PC-3 (cell line): ENCODE results near the gene MPC1. TPM values are rescaled to one million over a fixed set of nuclear protein-coding genes. Genes with fewer than 3 reads are reported as not detected.

Experiments
- ATAC-seq: fragments of 200-7000 bp; cut with Tn5 transposase; 2 replicates; pipeline ENCODE4 v1.9.1; 2020; ENCODE audit warnings: mild to moderate bottlenecking, moderate library complexity
- BruUV-seq: library from RNA; stranded (reverse); fragments of 400-500 nt; replicated peaks from 2 replicates; lab custom pipeline; 2021; lab: Mats Ljungman, UMichigan
- CTCF ChIA-PET: fragments of 300-600 bp; sonication (Branson Sonifier 250); formaldehyde crosslinking; loops from one replicate; lab custom pipeline; 2022; ENCODE audit warnings: antibody characterized with exemption; lab: Charles Lee
- POLR2A ChIA-PET: fragments of 300-600 bp; sonication (Branson Sonifier 250); formaldehyde crosslinking; loops from one replicate; lab custom pipeline; 2022; ENCODE audit warnings: antibody characterized with exemption; ENCODE audit not compliant: unreplicated experiment; lab: Charles Lee
- DNase-seq: peaks from one replicate; pipeline ENCODE4 v3.0.0-alpha.2; 2015
- H2AFZ ChIP-seq: fragments of 300-600 bp; sonication (generic); 2 replicates; pipeline ENCODE4 v1.6.0; 2016; ENCODE audit warnings: antibody characterized with exemption, low read length
- H3F3A ChIP-seq: fragments of 300-600 bp; sonication (generic); one replicate; pipeline ENCODE4 v1.6.0; 2017; ENCODE audit warnings: antibody characterized with exemption, low read length, control low read depth, mild to moderate bottlenecking; ENCODE audit not compliant: unreplicated experiment
- H3K27ac ChIP-seq: fragments of 300-600 bp; sonication (generic); 2 replicates; pipeline ENCODE4 v1.5.1; 2016; ENCODE audit warnings: mild to moderate bottlenecking, low read length
- H3K27me3 ChIP-seq: fragments of 300-600 bp; sonication (generic); 2 replicates; pipeline ENCODE4 v1.6.1; 2016; ENCODE audit warnings: low read length, mixed read lengths
- H3K36me3 ChIP-seq: fragments of 300-600 bp; sonication (generic); 2 replicates; pipeline ENCODE4 v1.6.1; 2016; ENCODE audit warnings: low read depth, mixed run types, low read length, mixed read lengths
- H3K4me1 ChIP-seq: fragments of 300-600 bp; sonication (generic); 2 replicates; pipeline ENCODE4 v1.5.1; 2016; ENCODE audit warnings: low read length; ENCODE audit not compliant: insufficient read depth
- H3K4me2 ChIP-seq: fragments of 300-600 bp; sonication (generic); 2 replicates; pipeline ENCODE4 v1.6.0; 2016; ENCODE audit warnings: low read length
- H3K4me3 ChIP-seq: fragments of 300-600 bp; sonication (generic); 2 replicates; pipeline ENCODE4 v1.5.1; 2016; ENCODE audit warnings: mild to moderate bottlenecking, low read length, mixed read lengths
- H3K79me2 ChIP-seq: fragments of 300-600 bp; sonication (generic); 2 replicates; pipeline ENCODE4 v1.6.1; 2017; ENCODE audit warnings: low read length, mixed read lengths
- H3K9ac ChIP-seq: fragments of 300-600 bp; sonication (generic); 2 replicates; pipeline ENCODE4 v1.6.0; 2016; ENCODE audit warnings: mild to moderate bottlenecking, low read length
- H3K9me2 ChIP-seq: fragments of 300-600 bp; sonication (generic); replicated peaks from 2 replicates; pipeline ENCODE4 v1.6.1; 2016; ENCODE audit warnings: mixed run types, low read length, mixed read lengths
- H3K9me3 ChIP-seq: fragments of 300-600 bp; sonication (generic); 2 replicates; pipeline ENCODE4 v1.6.1; 2016; ENCODE audit warnings: low read length, mixed read lengths
- H4K20me1 ChIP-seq: fragments of 300-600 bp; sonication (generic); 2 replicates; pipeline ENCODE4 v1.6.1; 2016; ENCODE audit warnings: low read length, mixed read lengths
- CTCF ChIP-seq: fragments of 300-600 bp; sonication (generic); conservative IDR thresholded peaks from 2 replicates; pipeline ENCODE4 v1.5.1; 2017; ENCODE audit warnings: antibody characterized with exemption, low read depth, mild to moderate bottlenecking, low read length
- EZH2 ChIP-seq: fragments of 300-600 bp; sonication (generic); IDR thresholded peaks from one replicate; pipeline ENCODE4 v1.6.1; 2017; ENCODE audit warnings: antibody characterized with exemption, mild to moderate bottlenecking, low read length; ENCODE audit not compliant: unreplicated experiment
- EZH2phosphoT487 ChIP-seq: fragments of 300-600 bp; sonication (generic); IDR thresholded peaks from 2 replicates; pipeline ENCODE4 v1.6.1; 2018; ENCODE audit warnings: mild to moderate bottlenecking, antibody characterized with exemption, low read length, borderline replicate concordance
- intact Hi-C: fragments of 100-400 bp; cut with micrococcal nuclease; formaldehyde crosslinking; loops from 2 replicates; pipeline ENCODE4 v1.9.0; 2023
- total RNA-seq: library from RNA; depleted of rRNA; stranded (reverse); fragments of >200 nt; gene quantifications from 2 replicates; pipeline ENCODE4 v1.2.3, GENCODE V29; 2014

MPC1 gene
- total RNA-seq, 1 experiment from 2014 or later, result 26.7 TPM

GRCh38 chr6:166379103-166379586, 3.6 kb downstream of the MPC1 start:
- TF ChIP-seq EZH2 (no peak), CTCF (no peak), EZH2phosphoT487 (no peak)
- no peaks in the 10 kb centered on the region for H3K9me3 ChIP-seq
- peaks cover 4% of the 10 kb centered on the region for H3K4me1 ChIP-seq
- intact Hi-C loops, result no loop called here
- H3K36me3 ChIP-seq, result no peaks in the 10 kb centered on the region
- no peak overlapping the region for H2AFZ ChIP-seq
- H3K9ac ChIP-seq, result no peak overlapping the region
- no peak overlapping the region for H3K27ac ChIP-seq
- no peak overlapping the region for H3K4me3 ChIP-seq
- BruUV-seq, result no TSS peak
- no peaks in the 10 kb centered on the region for H3K27me3 ChIP-seq
- no peak overlapping the region for H3K4me2 ChIP-seq
- no peak for ATAC-seq
- H3F3A ChIP-seq, result no peaks in the 10 kb centered on the region
- no peaks in the 10 kb centered on the region for H3K9me2 ChIP-seq
- DNase-seq, result no peak
- H4K20me1 ChIP-seq, result no peaks in the 10 kb centered on the region
- ChIA-PET CTCF (no interaction called here), POLR2A (no interaction called here)
- no peaks in the 10 kb centered on the region for H3K79me2 ChIP-seq

- no peak overlapping the region for H3K27ac ChIP-seq
- BruUV-seq, result no TSS peak
Observed at GRCh38 chr6:166377721-166378120, 5.0 kb downstream of the MPC1 start.

More at GRCh38 chr6:166377721-166378120, 5.0 kb downstream of the MPC1 start:
- Histone ChIP-seq H4K20me1 (no peaks in the 10 kb centered on the region), H3K4me2 (no peak overlapping the region), H3K9me2 (no peaks in the 10 kb centered on the region), H3K79me2 (no peaks in the 10 kb centered on the region), H3K36me3 (no peaks in the 10 kb centered on the region), H2AFZ (no peak overlapping the region), H3K27me3 (no peaks in the 10 kb centered on the region), H3K9me3 (no peaks in the 10 kb centered on the region), H3F3A (no peaks in the 10 kb centered on the region), H3K4me3 (no peak overlapping the region), H3K9ac (no peak overlapping the region), H3K4me1 (peaks cover 4% of the 10 kb centered on the region)
- intact Hi-C loops, result no loop called here
- CTCF ChIA-PET, result no interaction called here
- TF ChIP-seq EZH2 (no peak), CTCF (no peak), EZH2phosphoT487 (no peak)
- ATAC-seq (no peak), DNase-seq (no peak)
- POLR2A ChIA-PET, result no interaction called here
